GM19035 (cell line): Measurements from ENCODE around the gene UGT3A1.
"Not testable (repeated sequence)": the region's sequence is repeated elsewhere in the genome, so short reads cannot be mapped to it uniquely, and the experiment has no call there.

Source experiments
- ATAC-seq: cut with Tn5 transposase; IDR thresholded peaks from one replicate; pipeline ENCODE4 v1.9.1; 2021; ENCODE audit not compliant: unreplicated experiment

UGT3A1 gene

GRCh38 chr5:35990941-35991611 lies at the start of gene UGT3A1:
Gene UGT3A1 (minus strand): TSS chr5:35991390. CDS start chr5:35991240, 150 bp downstream.
- no peak for ATAC-seq

- ATAC-seq, result no peak
These were observed 44.5 kb upstream of the UGT3A1 start for GRCh38 chr5:36035696-36036095.

GRCh38 chr5:36034536-36035134 lies 43.4 kb upstream of the UGT3A1 start:
- ATAC-seq, result not testable (repeated sequence)

- ATAC-seq, result no peak
These were observed 42.3 kb upstream of the UGT3A1 start for GRCh38 chr5:36033486-36033885.

- no peak for ATAC-seq
These were observed 41.9 kb upstream of the UGT3A1 start for GRCh38 chr5:36033047-36033446.

- ATAC-seq, result no peak
These were observed 40.0 kb upstream of the UGT3A1 start for GRCh38 chr5:36031223-36031622.

GRCh38 chr5:36029914-36030313 lies 38.7 kb upstream of the UGT3A1 start:
- ATAC-seq, result no peak

- ATAC-seq, result no peak
These were observed 37.8 kb upstream of the UGT3A1 start for GRCh38 chr5:36028816-36029465.

GRCh38 chr5:36027711-36028110 lies 36.5 kb upstream of the UGT3A1 start:
- ATAC-seq, result no peak

- no peak for ATAC-seq
These were observed 35.7 kb upstream of the UGT3A1 start for GRCh38 chr5:36026706-36027465.

- not testable (repeated sequence) for ATAC-seq
These were observed 31.1 kb upstream of the UGT3A1 start for GRCh38 chr5:36022246-36022645.

GRCh38 chr5:36019584-36019983 lies 28.4 kb upstream of the UGT3A1 start:
- ATAC-seq, result not testable (repeated sequence)

GRCh38 chr5:36017622-36018021 lies 26.4 kb upstream of the UGT3A1 start:
- ATAC-seq, result no peak

GRCh38 chr5:36017004-36017403 lies 25.8 kb upstream of the UGT3A1 start:
- ATAC-seq, result no peak

GRCh38 chr5:36013182-36013581 lies 22.0 kb upstream of the UGT3A1 start:
- no peak for ATAC-seq

GRCh38 chr5:36009698-36010097 lies 18.5 kb upstream of the UGT3A1 start:
- ATAC-seq, result no peak

- ATAC-seq, result no peak
These were observed 16.2 kb upstream of the UGT3A1 start for GRCh38 chr5:36007366-36007765.

- ATAC-seq, result no peak
These were observed 15.0 kb upstream of the UGT3A1 start for GRCh38 chr5:36006163-36006562.

GRCh38 chr5:36001032-36001431 lies 9.8 kb upstream of the UGT3A1 start:
- no peak for ATAC-seq

GRCh38 chr5:35999547-35999946 lies 8.4 kb upstream of the UGT3A1 start:
- ATAC-seq, result no peak

- ATAC-seq, result no peak
These were observed 4.9 kb upstream of the UGT3A1 start for GRCh38 chr5:35996076-35996475.

- no peak for ATAC-seq
These were observed 670 bp downstream of the UGT3A1 start for GRCh38 chr5:35990520-35990919.
